Transverse colon (tissue), 4 donors: Measurements from ENCODE around the gene TBX3.

ENCODE experiments used
- CTCF ChIP-seq, 5 experiments: fragments of 200-600 bp in 3 of 5; fragments of 450-650 bp in 2 of 5; sonication (generic) in 3 of 5; IDR thresholded peaks; 1 replicate in 2 of 5; 2 replicates in 3 of 5; pipeline ENCODE4 v1.5.1; 2016 to 2017; ENCODE audit warnings: antibody characterized with exemption in 5 of 5, inconsistent platforms in 3 of 5, mild to moderate bottlenecking in 2 of 5, moderate library complexity in 1 of 5
- POLR2A ChIP-seq: fragments of 450-650 bp; IDR thresholded peaks from one replicate; pipeline ENCODE4 v1.6.1; 2016; ENCODE audit warnings: antibody characterized with exemption, mild to moderate bottlenecking, moderate library complexity
- POLR2AphosphoS5 ChIP-seq, 3 donors: sonication (generic); formaldehyde crosslinking; IDR thresholded peaks; one replicate each; pipeline ENCODE4 v1.6.1; 2016; ENCODE audit warnings: antibody characterized with exemption in 3 of 3

GRCh38 chr12:114659084-114659483 lies 24.9 kb downstream of the TBX3 start:
- TF ChIP-seq POLR2A = no peak
- no peak for TF ChIP-seq POLR2AphosphoS5 (IDR thresholded peaks at IDR 0.05)
- no peak for TF ChIP-seq CTCF (IDR thresholded peaks at IDR 0.05)
